Thyroid gland (tissue), 4 donors: Measurements from ENCODE around the gene ODAD2.
"Not testable (repeated sequence)": the region's sequence is repeated elsewhere in the genome, so short reads cannot be mapped to it uniquely, and the experiment has no call there.

ENCODE experiments used
- POLR2A ChIP-seq, 2 donors: fragments of 450-650 bp; IDR thresholded peaks; one replicate each; pipeline ENCODE4 v1.6.1; 2017; ENCODE audit warnings: antibody characterized with exemption in 2 of 2, mild to moderate bottlenecking in 2 of 2, moderate library complexity in 1 of 2
- TF ChIP-seq, protein P1 (sequence below), 6 experiments: fragments of 200-600 bp in 3 of 6; fragments of 450-650 bp in 3 of 6; sonication (generic) in 3 of 6; IDR thresholded peaks; one replicate each; pipeline ENCODE4 v1.5.1; 2016 to 2019; ENCODE audit warnings: antibody characterized with exemption in 6 of 6, mild to moderate bottlenecking in 2 of 6, inconsistent platforms in 1 of 6, moderate library complexity in 1 of 6

GRCh38 chr10:27970795-27971194 is 28.1 kb downstream of the ODAD2 start:
- TF ChIP-seq, protein P1, sequence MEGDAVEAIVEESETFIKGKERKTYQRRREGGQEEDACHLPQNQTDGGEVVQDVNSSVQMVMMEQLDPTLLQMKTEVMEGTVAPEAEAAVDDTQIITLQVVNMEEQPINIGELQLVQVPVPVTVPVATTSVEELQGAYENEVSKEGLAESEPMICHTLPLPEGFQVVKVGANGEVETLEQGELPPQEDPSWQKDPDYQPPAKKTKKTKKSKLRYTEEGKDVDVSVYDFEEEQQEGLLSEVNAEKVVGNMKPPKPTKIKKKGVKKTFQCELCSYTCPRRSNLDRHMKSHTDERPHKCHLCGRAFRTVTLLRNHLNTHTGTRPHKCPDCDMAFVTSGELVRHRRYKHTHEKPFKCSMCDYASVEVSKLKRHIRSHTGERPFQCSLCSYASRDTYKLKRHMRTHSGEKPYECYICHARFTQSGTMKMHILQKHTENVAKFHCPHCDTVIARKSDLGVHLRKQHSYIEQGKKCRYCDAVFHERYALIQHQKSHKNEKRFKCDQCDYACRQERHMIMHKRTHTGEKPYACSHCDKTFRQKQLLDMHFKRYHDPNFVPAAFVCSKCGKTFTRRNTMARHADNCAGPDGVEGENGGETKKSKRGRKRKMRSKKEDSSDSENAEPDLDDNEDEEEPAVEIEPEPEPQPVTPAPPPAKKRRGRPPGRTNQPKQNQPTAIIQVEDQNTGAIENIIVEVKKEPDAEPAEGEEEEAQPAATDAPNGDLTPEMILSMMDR (IDR thresholded peaks at IDR 0.05) = not testable (repeated sequence)
- TF ChIP-seq POLR2A (IDR thresholded peaks at IDR 0.05) = not testable (repeated sequence)
